Adipose tissue (tissue), 3 donors: Measurements from ENCODE around the gene BCAT1. TPM values are rescaled to one million over a fixed set of nuclear protein-coding genes. Genes with fewer than 3 reads are reported as not detected.

Experiments used
- H3K27ac ChIP-seq: one replicate; pipeline ENCODE4 v1.5.1; 2013; ENCODE audit warnings: low read depth, low read length
- WGBS, 3 donors: extraction: QIAGEN DNeasy Blood & Tissue Kit; methylation state at CpG; one replicate each; pipeline ENCODE4 v1.1.7; 2013; 5-methylcytosine and 5-hydroxymethylcytosine counted together
- polyA plus RNA-seq, 3 donors: library from polyadenylated mRNA; stranded (reverse); fragments of 200-250 nt; gene quantifications; one replicate each; pipeline ENCODE4 v1.2.3, GENCODE V29; 2013
- donor health status: healthy with polysubstance abuse.
- donor health status: Bipolar disorder and iron deficiency.
- donor health status: healthy.

BCAT1 gene
- polyA plus RNA-seq, 3 donors, result 3.1 to 12.8 (median 11.3) TPM

- WGBS, 3 donors, result 79 to 92% (median 84%) methylated on average over 1 of the region's 1 CpG
- H3K27ac ChIP-seq, result no peak overlapping the region
These were observed 181.9 kb downstream of the BCAT1 start for GRCh38 chr12:24767016-24767415.

- no peak overlapping the region for H3K27ac ChIP-seq
- WGBS, 3 donors, result 91 to 93% (median 92%) methylated on average over 1 of the region's 1 CpG
These were observed 184.2 kb downstream of the BCAT1 start for GRCh38 chr12:24764712-24765111.

GRCh38 chr12:24760606-24761378, 188.1 kb downstream of the BCAT1 start:
- no peak overlapping the region for H3K27ac ChIP-seq
- 58 to 77% (median 70%) methylated on average over 5 of the region's 5 CpGs for WGBS, 3 donors

GRCh38 chr12:24760162-24760561, 188.7 kb downstream of the BCAT1 start:
- 68 to 85% (median 85%) methylated on average over 1 of the region's 1 CpG for WGBS, 3 donors
- H3K27ac ChIP-seq, result no peak overlapping the region

Other genes starting within 250 kb of the BCAT1 start
- under 1 TPM in 2 of 3 donors, not detected in 1; 0.15 to 0.41 TPM for gene DNAI7, start 246.1 kb upstream of the BCAT1 start, polyA plus RNA-seq
- gene ETFRF1, start 246.1 kb upstream of the BCAT1 start, polyA plus RNA-seq, result 10 to 100 TPM; 13.3 to 34.2 (median 26.3) TPM